Stimulated activated memory B cell treated with anti-CD40 and anti-IgM and Interleukin-4, amounts not matched to agents 10 μg/mL and 1 μg/mL and 100 μg/mL, for 72 hours (primary cell): ENCODE measurements around the gene AMIGO1.
A peak's percentile ranks its signal among the peaks of the same experiment; 100 is the strongest.

ENCODE experiments used
- ATAC-seq: fragments of 150-1000 bp; cut with Tn5 transposase; 2 replicates; pipeline ENCODE4 v1.10.0; 2021
- H3K27ac Mint-ChIP-seq: one replicate; pipeline ENCODE4 v1.8.0; 2022; ENCODE audit warnings: mild to moderate bottlenecking, mixed read lengths
- H3K27me3 Mint-ChIP-seq: one replicate; pipeline ENCODE4 v1.8.0; 2022; ENCODE audit warnings: mixed read lengths
- H3K36me3 Mint-ChIP-seq: one replicate; pipeline ENCODE4 v1.8.0; 2022; ENCODE audit warnings: mixed read lengths
- H3K4me1 Mint-ChIP-seq: one replicate; pipeline ENCODE4 v1.8.0; 2022; ENCODE audit warnings: mixed read lengths
- H3K4me3 Mint-ChIP-seq: one replicate; pipeline ENCODE4 v1.8.0; 2022; ENCODE audit warnings: mild to moderate bottlenecking, moderate library complexity, mixed read lengths
- H3K9me3 Mint-ChIP-seq: one replicate; pipeline ENCODE4 v1.8.0; 2022; ENCODE audit warnings: mixed read lengths

Gene AMIGO1

DNA sequence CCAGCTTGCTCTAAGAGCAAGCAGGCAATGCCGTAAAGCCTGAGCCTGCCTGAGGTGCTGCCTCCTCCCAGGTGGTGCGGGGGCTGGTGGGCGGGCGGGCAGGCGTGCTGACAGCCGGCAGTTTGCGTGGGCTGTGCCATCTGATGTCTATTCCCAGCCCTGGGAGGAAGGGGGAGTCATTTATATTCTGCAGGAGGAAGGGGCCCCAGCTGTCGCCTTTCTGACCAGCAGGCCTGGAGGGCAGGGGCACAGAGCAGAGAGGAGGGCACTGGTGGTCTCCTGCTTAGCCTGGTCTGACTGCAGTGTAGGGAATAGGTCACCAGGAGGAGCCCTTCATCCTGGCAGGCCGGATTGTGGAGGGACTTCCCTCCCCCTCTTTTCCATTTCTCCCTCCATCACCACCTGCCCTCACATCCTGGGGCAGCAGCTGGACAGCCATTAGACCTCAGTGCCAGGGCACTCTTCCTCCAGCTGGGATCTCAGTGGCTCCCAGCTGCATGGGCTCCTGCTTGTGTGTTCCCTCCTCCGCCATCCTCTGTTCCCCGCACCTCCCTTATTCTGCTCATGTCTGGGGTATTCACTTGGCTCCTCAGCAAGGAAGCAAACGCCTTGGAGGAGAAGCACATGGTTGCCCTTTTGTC lies 11.2 kb downstream of the AMIGO1 start:
- no peak overlapping the region for H3K27ac Mint-ChIP-seq
- no peak for ATAC-seq
- H3K4me3 Mint-ChIP-seq = no peak overlapping the region
- no peaks in the 10 kb centered on the region for H3K27me3 Mint-ChIP-seq
- no peaks in the 10 kb centered on the region for H3K9me3 Mint-ChIP-seq
- H3K4me1 Mint-ChIP-seq = peaks cover 58% of the 10 kb centered on the region
- peaks cover 23% of the 10 kb centered on the region for H3K36me3 Mint-ChIP-seq

DNA sequence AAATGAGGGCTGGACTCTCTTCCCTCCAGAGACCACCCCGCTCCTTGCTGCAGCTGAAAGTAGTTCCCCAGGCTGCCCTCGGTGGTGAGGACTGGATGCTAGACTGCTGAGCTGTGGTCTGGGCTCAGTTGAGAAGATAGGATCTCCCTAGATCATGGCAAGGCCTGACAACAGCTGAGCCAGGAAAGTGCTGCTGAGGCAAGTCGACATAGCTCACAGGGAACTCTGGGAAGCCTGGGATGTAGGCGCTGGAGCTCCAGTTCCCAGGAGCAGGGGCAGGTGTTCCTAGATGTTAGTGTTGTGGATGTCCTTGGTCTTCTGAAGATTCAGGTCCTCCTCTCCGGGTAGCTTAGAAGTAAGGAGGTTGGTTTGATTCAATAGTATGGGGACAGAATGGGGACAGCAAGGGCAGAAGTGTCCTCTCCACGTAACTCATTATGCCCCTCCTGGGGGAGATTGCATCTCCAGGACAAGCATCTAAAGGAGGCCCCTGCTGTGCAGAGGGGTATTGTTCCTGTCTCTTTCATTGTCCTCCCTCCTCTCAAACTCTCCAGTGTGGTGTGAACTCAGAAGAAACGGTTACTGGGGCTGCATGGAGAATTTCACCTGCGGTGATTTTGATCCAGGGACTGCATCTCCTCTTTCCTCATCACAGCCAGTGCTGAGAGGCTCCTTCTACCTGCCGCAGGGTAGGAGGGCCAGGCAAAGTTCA lies 11.9 kb downstream of the AMIGO1 start:
- Mint-ChIP-seq H3K36me3 (peaks cover 23% of the 10 kb centered on the region), H3K27me3 (no peaks in the 10 kb centered on the region), H3K9me3 (no peaks in the 10 kb centered on the region), H3K4me1 (peaks cover 58% of the 10 kb centered on the region), H3K4me3 (no peak overlapping the region), H3K27ac (no peak overlapping the region)
- no peak for ATAC-seq

DNA sequence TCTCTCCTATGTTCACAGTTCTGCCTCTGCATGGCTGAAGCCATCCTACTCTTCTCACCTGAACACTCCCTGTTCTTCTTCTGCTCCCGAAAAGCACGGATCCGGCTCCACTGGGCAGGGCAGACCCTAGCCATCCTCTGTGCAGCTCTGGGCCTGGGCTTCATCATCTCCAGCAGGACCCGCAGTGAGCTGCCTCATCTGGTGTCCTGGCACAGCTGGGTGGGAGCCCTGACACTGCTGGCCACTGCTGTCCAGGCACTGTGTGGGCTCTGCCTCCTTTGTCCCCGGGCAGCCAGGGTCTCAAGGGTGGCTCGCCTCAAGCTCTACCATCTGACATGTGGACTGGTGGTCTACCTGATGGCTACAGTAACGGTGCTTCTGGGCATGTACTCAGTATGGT lies 13.8 kb downstream of the AMIGO1 start:
- H3K9me3 Mint-ChIP-seq = no peaks in the 10 kb centered on the region
- H3K4me1 Mint-ChIP-seq = peaks cover 55% of the 10 kb centered on the region
- no peak for ATAC-seq
- H3K36me3 Mint-ChIP-seq = peaks cover 23% of the 10 kb centered on the region
- H3K27ac Mint-ChIP-seq = no peak overlapping the region
- peak overlapping the region; percentile 38 for H3K4me3 Mint-ChIP-seq
- no peaks in the 10 kb centered on the region for H3K27me3 Mint-ChIP-seq

DNA sequence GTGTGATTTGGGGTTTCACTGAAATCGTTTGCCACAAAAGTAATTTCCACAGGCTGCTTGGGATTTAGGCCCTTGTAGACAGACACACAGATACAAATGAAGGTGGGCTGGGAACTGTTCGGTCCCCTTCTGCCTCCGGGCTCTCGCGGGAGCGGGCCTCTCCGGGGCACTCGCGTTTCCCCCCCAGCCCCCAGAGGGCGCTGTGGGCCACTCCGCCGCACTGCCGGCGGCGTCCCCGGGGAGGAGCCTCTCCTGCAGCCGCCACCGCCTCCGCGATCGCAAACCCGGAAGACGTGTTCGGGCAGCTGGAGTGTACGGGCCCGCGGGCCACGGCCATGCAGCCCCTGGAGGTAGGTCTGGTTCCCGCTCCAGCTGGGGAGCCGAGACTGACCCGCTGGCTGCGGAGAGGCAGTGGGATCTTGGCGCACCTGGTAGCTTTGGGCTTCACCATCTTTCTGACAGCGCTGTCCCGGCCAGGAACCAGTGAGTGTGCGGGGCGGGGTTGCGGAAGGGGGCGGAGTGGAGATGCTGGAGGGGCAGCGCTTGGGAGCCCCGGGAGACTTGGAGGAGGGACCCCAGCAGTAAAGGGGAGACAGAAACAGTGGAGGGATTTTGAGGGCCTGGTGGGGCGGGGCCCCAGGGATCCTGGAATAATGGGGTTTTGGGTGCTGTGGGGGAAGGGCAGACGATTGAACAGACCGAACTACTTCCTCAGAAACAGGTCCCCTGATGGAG lies 15.6 kb downstream of the AMIGO1 start, which contains the start of gene CYB561D1:
CYB561D1 (plus strand) TSS at position 290 of the 735 bp plus-strand sequence; CDS start at position 336, 46 bp downstream.
- peak within 1 kb of the TSS; percentile 80 for H3K27ac Mint-ChIP-seq
- H3K4me3 Mint-ChIP-seq = peak within 1 kb of the TSS; percentile 87
- H3K36me3 Mint-ChIP-seq = peaks cover 23% of the 10 kb centered on the region
- no peaks in the 10 kb centered on the region for H3K27me3 Mint-ChIP-seq
- H3K9me3 Mint-ChIP-seq = no peaks in the 10 kb centered on the region
- peaks cover 47% of the 10 kb centered on the region for H3K4me1 Mint-ChIP-seq
- peak; percentile 94 for ATAC-seq

DNA sequence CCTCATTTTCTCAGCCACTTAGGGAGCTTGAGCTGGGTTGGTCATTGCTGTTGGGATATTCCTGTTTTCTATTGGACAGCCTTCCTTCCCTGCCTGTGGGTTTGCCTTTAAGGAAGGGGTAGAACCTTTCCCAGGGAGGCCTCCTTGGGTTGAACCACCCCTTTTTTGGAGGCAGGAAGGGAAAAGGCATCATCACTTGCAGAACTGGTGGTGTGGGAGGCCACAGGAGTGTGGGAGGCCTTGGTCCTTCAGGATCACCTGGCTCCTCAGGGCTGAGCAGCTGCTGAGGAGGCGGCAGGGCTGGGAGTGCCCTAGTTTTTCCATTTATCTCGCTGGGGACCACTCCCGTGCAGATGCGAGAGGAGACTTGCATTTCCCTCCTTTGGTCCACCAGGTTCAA lies 16.3 kb downstream of the AMIGO1 start:
- Mint-ChIP-seq H3K9me3 (no peaks in the 10 kb centered on the region), H3K36me3 (peaks cover 24% of the 10 kb centered on the region), H3K4me3 (no peak overlapping the region), H3K27ac (no peak overlapping the region), H3K27me3 (no peaks in the 10 kb centered on the region), H3K4me1 (peaks cover 44% of the 10 kb centered on the region)
- no peak for ATAC-seq

DNA sequence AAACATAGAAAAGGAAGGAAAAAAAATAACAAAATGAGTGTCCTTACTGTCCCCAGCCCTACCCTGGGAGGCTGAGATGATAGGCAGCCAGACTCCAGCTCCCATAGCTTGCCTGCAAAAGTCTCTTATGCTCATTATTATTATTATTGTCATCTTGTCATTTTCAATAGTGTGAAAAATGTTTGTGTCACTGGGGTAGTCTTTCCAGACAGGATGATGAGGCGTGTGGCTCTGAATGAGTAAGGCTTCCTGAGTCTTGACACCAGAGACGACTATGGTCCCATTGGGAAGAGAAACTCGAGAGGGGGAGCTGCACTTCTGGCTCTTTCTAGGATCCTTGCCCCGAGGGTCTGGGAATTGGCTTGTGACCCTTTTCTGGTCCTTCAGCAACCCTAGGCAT lies 16.7 kb downstream of the AMIGO1 start:
- Mint-ChIP-seq H3K27me3 (no peaks in the 10 kb centered on the region), H3K27ac (no peak overlapping the region), H3K36me3 (peaks cover 28% of the 10 kb centered on the region), H3K9me3 (no peaks in the 10 kb centered on the region), H3K4me3 (no peak overlapping the region), H3K4me1 (peaks cover 39% of the 10 kb centered on the region)
- no peak for ATAC-seq

DNA sequence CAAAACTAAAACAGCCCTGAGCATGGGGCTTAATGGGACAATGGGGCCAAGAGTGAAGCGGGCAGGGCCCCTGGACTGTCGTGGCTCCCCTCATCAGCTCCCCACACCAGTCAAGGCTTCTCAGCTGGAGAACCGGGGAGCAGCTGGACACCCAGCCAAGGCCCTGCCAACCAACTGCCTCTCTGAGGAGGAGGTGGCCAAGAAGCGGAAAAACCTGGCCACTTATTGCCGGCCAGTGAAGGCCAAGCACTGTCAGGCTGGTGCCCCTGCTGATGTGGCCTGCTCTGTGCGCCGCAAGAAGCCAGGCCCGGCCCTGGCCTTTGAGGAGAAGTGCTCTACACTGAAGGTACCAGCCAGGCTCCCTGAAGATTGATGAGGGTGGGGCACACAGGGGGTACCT lies 18.2 kb downstream of the AMIGO1 start:
- H3K4me3 Mint-ChIP-seq = no peak overlapping the region
- H3K27ac Mint-ChIP-seq = no peak overlapping the region
- H3K9me3 Mint-ChIP-seq = no peaks in the 10 kb centered on the region
- H3K27me3 Mint-ChIP-seq = no peaks in the 10 kb centered on the region
- peaks cover 30% of the 10 kb centered on the region for H3K36me3 Mint-ChIP-seq
- ATAC-seq = no peak
- peaks cover 28% of the 10 kb centered on the region for H3K4me1 Mint-ChIP-seq

DNA sequence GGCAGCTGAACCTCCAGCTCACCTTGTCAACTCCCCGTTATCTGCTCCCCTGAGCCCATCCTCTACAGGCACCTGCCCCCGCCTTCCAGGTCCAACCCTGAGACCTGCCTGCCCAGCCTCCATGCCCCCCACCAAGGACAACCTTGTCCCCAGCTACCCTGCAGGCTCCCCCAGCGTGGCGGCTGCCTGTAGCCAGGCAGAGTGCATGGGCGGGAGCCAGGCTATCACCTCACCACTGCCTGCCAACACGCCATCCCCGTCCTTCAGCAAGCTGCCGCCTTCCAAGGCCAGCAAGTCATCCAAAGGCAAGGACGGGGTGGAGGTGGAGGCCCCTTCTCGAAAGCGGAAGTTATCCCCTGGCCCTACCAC lies 18.6 kb downstream of the AMIGO1 start:
- Mint-ChIP-seq H3K27ac (no peak overlapping the region), H3K27me3 (no peaks in the 10 kb centered on the region), H3K4me3 (no peak overlapping the region), H3K4me1 (peaks cover 24% of the 10 kb centered on the region), H3K9me3 (no peaks in the 10 kb centered on the region), H3K36me3 (peaks cover 30% of the 10 kb centered on the region)
- ATAC-seq = no peak

DNA sequence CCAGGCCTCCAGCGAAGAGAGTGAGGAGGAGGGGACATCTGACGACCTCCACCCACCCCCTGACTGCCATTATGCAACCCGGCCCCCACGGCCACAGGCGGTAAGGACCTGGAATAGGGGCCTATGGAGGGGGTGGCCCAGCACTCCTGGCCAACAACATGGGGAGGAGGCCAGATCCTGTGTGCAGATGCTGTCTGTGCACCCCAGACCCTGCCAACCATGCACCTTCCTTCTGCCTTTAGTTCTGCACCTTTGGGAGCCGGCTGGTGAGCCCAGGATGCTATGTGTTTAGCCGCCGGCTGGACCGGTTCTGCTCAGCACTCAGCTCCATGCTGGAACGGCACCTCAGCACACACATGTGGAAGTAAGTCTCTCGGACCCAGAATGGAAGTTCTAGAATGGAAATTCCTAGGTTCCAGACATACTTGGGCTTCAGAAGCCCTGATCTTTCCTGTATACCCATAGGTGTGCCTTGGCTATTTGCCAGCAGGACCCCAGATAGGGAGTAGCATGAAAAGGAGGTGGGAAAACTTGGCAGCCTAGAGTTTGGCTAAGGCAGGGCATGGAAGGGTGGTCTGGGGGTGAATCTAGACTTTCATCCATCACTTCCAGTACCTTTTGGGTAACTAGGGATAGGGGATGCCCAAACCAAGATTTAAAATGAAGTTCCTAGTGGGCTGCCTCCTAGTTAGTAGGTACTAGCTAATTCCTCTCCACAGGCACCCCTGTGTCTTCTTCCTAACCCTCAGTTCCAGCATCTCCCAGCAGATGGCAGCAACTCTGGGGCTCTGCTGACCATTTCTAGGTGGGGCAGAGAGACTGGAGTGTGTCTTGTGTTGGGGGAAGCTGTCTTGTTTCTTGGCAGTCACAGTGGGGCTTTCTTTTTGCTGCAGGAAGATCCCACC lies 19.2 kb downstream of the AMIGO1 start:
- no peaks in the 10 kb centered on the region for H3K9me3 Mint-ChIP-seq
- H3K27me3 Mint-ChIP-seq = no peaks in the 10 kb centered on the region
- H3K36me3 Mint-ChIP-seq = peaks cover 28% of the 10 kb centered on the region
- peaks cover 24% of the 10 kb centered on the region for H3K4me1 Mint-ChIP-seq
- H3K4me3 Mint-ChIP-seq = no peak overlapping the region
- no peak overlapping the region for H3K27ac Mint-ChIP-seq
- ATAC-seq = peak; percentile 55

DNA sequence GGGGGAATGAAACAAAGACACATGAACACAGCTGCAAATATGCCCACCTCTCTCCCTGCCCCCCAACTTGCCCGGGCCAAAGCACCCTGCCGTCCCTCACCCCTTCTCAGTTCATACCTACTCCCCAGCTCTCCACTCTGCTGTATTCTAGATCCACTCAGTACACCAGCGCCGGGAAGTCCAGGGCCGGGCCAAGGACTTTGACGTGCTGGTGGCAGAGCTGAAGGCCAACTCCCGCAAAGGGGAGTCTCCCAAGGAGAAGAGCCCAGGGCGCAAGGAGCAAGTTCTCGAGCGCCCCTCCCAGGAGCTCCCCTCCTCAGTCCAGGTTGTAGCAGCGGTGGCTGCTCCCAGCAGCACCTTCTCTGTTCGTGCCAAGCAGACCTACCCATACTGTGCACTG lies 20.8 kb downstream of the AMIGO1 start:
- ATAC-seq = no peak
- peaks cover 27% of the 10 kb centered on the region for H3K4me1 Mint-ChIP-seq
- H3K36me3 Mint-ChIP-seq = peaks cover 28% of the 10 kb centered on the region
- H3K27ac Mint-ChIP-seq = no peak overlapping the region
- no peaks in the 10 kb centered on the region for H3K9me3 Mint-ChIP-seq
- no peaks in the 10 kb centered on the region for H3K27me3 Mint-ChIP-seq
- H3K4me3 Mint-ChIP-seq = no peak overlapping the region

DNA sequence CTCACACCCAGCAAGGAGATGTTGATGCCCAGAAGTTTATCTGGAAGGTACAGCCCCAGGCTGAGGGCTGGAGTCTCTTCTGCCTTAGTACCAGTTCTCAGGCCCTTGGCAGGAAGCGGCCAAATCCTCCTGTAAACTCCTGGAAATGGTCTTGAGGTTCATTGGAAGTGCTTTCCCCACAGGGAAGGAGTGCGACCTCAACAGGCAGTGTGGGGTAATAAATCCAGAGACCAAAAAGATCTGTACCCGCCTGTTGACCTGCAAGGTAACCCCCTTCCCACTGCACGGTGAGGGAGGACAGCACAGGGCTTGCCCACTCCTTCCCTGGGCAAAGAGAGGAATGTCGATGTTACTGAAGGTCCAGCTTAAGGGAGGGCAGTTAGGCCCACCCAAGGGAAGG lies 21.3 kb downstream of the AMIGO1 start:
- no peaks in the 10 kb centered on the region for H3K9me3 Mint-ChIP-seq
- H3K36me3 Mint-ChIP-seq = peaks cover 28% of the 10 kb centered on the region
- H3K4me1 Mint-ChIP-seq = peaks cover 31% of the 10 kb centered on the region
- H3K27me3 Mint-ChIP-seq = no peaks in the 10 kb centered on the region
- H3K4me3 Mint-ChIP-seq = no peak overlapping the region
- H3K27ac Mint-ChIP-seq = no peak overlapping the region
- ATAC-seq = no peak

DNA sequence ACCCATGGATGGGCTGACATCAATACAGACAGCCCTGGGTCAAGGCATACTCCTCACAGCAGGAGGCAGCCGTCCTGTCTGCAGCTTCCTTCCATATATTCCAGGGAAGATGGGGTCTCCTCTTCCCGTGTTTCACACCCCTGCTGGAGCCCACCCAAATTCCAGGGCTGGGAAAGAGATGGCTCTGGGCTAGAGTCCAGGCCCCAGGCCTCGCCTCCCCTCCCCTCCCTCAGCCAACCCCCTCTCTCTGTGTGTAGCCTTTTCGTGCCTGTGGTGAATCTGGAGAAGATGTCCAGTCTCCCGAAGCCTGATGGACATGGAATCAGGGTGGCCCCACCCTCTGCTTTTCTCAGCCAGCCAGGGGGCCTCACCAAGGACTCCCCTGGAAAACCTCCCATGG lies 22.3 kb downstream of the AMIGO1 start:
- H3K4me1 Mint-ChIP-seq = peaks cover 37% of the 10 kb centered on the region
- ATAC-seq = no peak
- no peak overlapping the region for H3K27ac Mint-ChIP-seq

DNA sequence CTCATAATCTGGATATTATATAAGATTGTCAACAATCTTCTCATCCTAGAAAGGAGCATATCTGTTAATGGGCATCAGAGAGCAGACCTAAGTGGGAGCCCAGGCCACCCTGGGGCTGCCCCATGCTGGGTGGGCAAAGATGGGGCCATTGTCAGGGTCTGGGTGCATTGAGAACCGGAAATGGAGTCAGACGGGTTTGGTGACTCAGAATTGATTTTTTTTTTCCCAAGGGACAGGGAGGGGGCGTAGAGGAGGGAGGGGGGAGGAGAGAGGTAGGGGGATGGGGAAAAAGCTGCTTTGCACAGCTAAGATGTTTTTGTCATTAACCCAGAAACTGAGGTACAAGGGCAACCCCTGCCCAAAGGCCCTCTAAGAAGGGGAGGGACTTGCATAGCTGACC lies 24.5 kb downstream of the AMIGO1 start:
- peak overlapping the region; percentile 92 for H3K27ac Mint-ChIP-seq
- H3K4me3 Mint-ChIP-seq = peak overlapping the region; percentile 94
- H3K4me1 Mint-ChIP-seq = peaks cover 30% of the 10 kb centered on the region
- H3K27me3 Mint-ChIP-seq = peaks cover 14% of the 10 kb centered on the region
- no peaks in the 10 kb centered on the region for H3K9me3 Mint-ChIP-seq
- peaks cover 28% of the 10 kb centered on the region for H3K36me3 Mint-ChIP-seq
- ATAC-seq = no peak

More for the DNA sequence above, 22.3 kb downstream of the AMIGO1 start:
- Mint-ChIP-seq H3K36me3 (peaks cover 28% of the 10 kb centered on the region), H3K27me3 (no peaks in the 10 kb centered on the region), H3K9me3 (no peaks in the 10 kb centered on the region), H3K4me3 (no peak overlapping the region)

DNA sequence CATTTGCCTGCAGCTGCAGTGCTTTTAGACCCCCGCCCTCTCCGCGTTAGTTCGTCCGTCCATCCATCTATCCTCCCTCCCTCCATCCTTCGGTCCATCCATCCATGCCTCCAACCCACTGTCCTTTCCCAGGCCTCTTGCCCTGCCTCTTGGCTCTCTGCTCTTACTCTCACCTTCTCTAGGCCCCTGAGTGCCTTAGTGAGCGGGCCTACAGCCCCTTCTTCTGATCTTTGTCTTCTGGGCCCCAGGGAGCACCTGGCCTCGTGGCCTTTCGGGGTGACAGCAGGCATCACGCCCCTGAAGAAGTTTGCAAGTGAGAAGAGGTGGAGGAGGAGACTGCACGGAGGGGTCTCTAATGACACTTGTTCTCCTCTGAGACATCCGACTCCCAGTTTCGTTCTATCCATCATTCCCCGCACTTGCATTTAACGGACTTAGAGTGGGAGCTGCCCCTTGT lies 25.0 kb downstream of the AMIGO1 start:
- Mint-ChIP-seq H3K36me3 (peaks cover 24% of the 10 kb centered on the region), H3K27me3 (peaks cover 19% of the 10 kb centered on the region), H3K4me1 (peaks cover 30% of the 10 kb centered on the region), H3K27ac (peak overlapping the region; percentile 92), H3K9me3 (no peaks in the 10 kb centered on the region), H3K4me3 (peak overlapping the region; percentile 94)
- no peak for ATAC-seq
